ENCODE data around the gene NCKAP5. TPM values are rescaled to one million over a fixed set of nuclear protein-coding genes. Genes with fewer than 3 reads are reported as not detected.

Gene NCKAP5
- polyA plus RNA-seq, 1 experiment, result 16.6 TPM

GRCh38 chr2:133502678-133503077 lies 65.6 kb downstream of the NCKAP5 start:
- no peaks in the 10 kb centered on the region for H3K27me3 ChIP-seq (ENCODE audit: control insufficient read depth, insufficient read depth, low read length)
- TF ChIP-seq CTCF (IDR thresholded peaks at IDR 0.05; ENCODE audit: low read depth, low read length), result no peak
- POLR2A ChIA-PET, result no interaction called here
- H3K4me3 ChIP-seq (ENCODE audit: low read depth, low read length), result no peak overlapping the region
- CTCF ChIA-PET, result interaction anchor here (1.0 kb wide), 1 partner anchor 64 kb away, joined by 3 read pairs; no protein-coding TSS in a partner anchor
- H3K27ac ChIP-seq (ENCODE audit: low read depth, low read length), result no peak overlapping the region
- no peak for DNase-seq (ENCODE audit: low read depth, low spot score)
- no peaks in the 10 kb centered on the region for H3K9me3 ChIP-seq (ENCODE audit: control insufficient read depth, insufficient read depth, low read length)

DNA sequence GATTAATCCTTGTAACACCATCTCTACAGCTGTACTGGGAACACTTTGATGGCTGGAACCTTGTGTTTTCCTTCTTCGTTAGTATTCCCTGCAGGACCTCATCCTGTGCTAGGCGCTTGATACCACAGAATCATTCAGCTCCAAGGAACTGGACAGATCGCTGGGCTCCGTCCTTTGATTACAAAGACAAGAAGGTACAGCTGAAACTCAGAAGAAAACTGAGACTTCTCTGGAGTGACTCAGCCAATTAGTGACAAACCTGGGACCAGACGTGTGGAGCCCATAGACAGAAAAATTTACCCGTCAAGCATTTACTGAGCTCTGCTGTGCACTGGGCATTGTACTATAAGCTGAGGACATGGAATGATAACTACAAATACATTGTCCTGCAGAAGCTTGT lies 67.3 kb downstream of the NCKAP5 start:
- no peak for TF ChIP-seq CTCF (IDR thresholded peaks at IDR 0.05; ENCODE audit: low read depth, low read length)
- Histone ChIP-seq H3K4me3 (ENCODE audit: low read depth, low read length) (no peak overlapping the region), H3K9me3 (ENCODE audit: control insufficient read depth, insufficient read depth, low read length) (no peaks in the 10 kb centered on the region), H3K27me3 (ENCODE audit: control insufficient read depth, insufficient read depth, low read length) (no peaks in the 10 kb centered on the region), H3K27ac (ENCODE audit: low read depth, low read length) (no peak overlapping the region)
- CTCF ChIA-PET, result interaction anchor here (0.8 kb wide), 1 partner anchor 60 kb away, joined by 3 read pairs; no protein-coding TSS in a partner anchor
- POLR2A ChIA-PET, result no interaction called here
- DNase-seq (ENCODE audit: low read depth, low spot score), result no peak

DNA sequence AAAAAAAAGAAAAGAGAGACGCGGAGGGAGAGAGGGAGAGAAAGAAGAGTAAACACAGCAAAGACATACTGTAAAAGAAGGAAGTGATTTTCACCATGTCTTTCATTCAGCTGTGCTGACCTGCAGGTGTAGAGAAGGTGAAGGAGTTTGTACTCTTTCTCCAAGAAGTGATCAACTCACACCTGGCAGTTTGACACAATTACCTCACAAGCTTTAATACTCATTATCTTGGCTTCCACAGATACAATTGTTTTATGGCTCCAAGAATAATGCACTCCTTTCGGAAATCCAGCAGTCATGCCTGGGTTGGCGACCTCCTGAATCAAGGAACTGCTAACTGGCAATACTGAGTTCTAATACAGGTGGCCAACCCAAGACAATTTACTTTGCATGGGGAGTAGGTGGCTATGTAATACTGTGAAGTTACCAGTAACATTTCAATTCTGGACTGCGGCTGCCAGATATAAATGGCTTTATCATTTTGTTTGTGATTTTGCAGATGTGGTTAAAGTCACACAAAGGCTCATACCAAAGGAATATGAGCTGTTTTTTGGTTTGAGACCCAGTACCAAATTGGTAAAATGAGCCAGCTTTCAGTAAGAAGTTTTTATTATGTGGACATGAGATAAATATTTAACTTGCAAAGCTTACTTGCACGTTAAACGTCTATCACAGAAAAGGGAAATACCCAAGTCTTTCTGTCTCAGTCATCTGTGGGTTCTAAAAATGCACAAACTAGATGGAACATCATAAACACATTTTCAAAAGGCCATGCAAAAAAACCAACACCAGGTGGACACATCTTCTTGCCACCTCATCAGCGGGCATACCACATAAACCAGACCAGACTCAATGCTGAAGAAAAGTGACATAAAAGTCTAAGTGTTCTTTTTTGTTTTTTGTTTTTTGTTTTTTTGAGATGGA lies 69.3 kb downstream of the NCKAP5 start:
- ChIA-PET CTCF (interaction anchor here (0.6 kb wide), 1 partner anchor 952 kb away, joined by 4 read pairs; no protein-coding TSS in a partner anchor), POLR2A (interaction anchor here (0.8 to 1.1 kb wide), 3 partner anchors 173 to 258 kb away, joined by 3 to 5 read pairs (median 5); no protein-coding TSS in a partner anchor)
- Histone ChIP-seq H3K9me3 (ENCODE audit: control insufficient read depth, insufficient read depth, low read length) (no peaks in the 10 kb centered on the region), H3K27ac (ENCODE audit: low read depth, low read length) (no peak overlapping the region), H3K4me3 (ENCODE audit: low read depth, low read length) (no peak overlapping the region), H3K27me3 (ENCODE audit: control insufficient read depth, insufficient read depth, low read length) (no peaks in the 10 kb centered on the region)
- TF ChIP-seq CTCF (IDR thresholded peaks at IDR 0.05; ENCODE audit: low read depth, low read length), result no peak
- DNase-seq (ENCODE audit: low read depth, low spot score), result no peak

DNA sequence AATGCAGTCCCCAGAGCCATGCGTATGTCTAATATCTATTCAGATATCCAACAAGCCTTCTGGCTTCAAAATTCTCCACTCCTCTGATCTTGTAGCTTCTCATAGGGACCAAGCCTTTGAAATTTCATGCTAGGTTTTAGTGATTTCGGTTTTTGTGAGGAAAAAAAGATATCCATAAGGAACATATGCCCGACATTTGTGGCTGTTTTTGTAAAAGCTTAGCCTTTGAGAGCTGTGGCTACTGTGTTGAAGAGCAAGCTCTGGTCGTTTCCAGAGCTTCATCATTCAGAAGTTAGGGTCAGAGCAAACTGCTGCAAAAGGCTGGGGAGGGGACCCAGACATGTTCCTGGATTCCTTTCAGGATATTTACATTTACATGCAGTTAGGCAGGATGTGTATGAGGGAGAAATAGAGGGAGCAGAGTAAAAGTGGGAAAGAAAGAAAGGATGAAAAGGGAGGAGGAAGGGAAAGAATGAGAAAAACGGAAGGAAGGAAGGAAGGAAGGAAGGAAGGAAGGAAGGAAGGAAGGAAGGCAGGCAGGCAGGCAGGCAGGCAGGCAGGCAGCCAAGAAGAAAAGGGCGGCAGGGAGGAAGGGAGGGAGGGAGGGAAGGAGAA lies 70.2 kb downstream of the NCKAP5 start:
- ChIA-PET CTCF (interaction anchor here (1.7 to 2.4 kb wide), 2 partner anchors 282 to 346 kb away, joined by 10 to 12 read pairs; no protein-coding TSS in a partner anchor), POLR2A (no interaction called here)
- Histone ChIP-seq H3K9me3 (ENCODE audit: control insufficient read depth, insufficient read depth, low read length) (no peaks in the 10 kb centered on the region), H3K27ac (ENCODE audit: low read depth, low read length) (no peak overlapping the region), H3K4me3 (ENCODE audit: low read depth, low read length) (no peak overlapping the region), H3K27me3 (ENCODE audit: control insufficient read depth, insufficient read depth, low read length) (no peaks in the 10 kb centered on the region)
- no peak for TF ChIP-seq CTCF (IDR thresholded peaks at IDR 0.05; ENCODE audit: low read depth, low read length)
- DNase-seq (ENCODE audit: low read depth, low spot score), result no peak

Data from AG04450 (cell line).